Measurements from ENCODE around the gene DAD1. TPM values are rescaled to one million over a fixed set of nuclear protein-coding genes. Genes with fewer than 3 reads are reported as not detected.

Gene DAD1
- total RNA-seq, 5 donors from 2014 or later (not counting 1 experiment from before 2014, with no cell fraction given) = 80.9 to 127 (median 113) TPM

DNA sequence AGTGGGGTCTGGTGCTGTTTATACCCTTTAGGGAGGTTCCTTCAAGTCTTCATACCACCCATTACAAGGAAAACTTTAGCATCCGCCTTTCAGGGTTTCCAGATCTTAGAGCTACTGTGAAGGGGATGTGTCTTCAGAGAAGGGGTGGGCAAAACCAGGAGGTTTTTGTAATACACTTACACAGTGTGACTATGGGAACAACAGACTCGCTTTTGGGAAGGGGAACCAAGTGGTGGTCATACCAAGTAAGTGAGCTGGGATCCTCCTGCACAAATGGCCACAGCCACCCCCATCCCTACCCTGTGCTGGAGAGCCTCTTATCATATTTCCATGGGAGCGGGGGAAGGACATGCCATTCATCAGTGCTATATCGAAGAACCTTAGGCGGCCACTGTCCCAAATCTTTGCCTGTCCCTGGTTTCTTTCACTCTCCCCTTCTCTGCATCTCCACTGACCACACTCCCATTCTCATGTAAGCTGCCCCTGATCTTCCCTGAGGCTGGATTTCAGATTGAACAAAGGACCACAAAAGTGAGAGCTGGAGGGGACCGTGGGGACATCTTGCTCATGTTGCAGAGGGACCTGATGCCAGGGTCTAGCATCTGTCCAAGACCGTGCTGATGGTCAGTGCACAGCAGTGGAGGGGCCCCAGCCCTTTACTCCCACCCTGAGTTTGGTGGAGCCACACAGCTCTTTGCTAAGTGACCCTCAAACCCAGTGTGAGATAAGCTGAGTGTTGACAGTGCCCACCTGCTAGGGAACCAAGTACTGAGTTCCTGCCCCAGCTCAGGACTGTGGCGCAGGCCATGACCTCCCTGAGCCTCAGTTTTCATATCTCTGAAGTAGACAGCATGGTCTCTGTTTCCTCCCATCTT, 51.4 kb downstream of the DAD1 start:
- H3K4me1 ChIP-seq (ENCODE audit: control insufficient read depth in 1 of 2, extremely low read depth in 1 of 2, insufficient read depth in 2 of 2, low read length in 2 of 2) = peaks cover 86 to 92% of the 10 kb centered on the region in 2 experiments

DNA sequence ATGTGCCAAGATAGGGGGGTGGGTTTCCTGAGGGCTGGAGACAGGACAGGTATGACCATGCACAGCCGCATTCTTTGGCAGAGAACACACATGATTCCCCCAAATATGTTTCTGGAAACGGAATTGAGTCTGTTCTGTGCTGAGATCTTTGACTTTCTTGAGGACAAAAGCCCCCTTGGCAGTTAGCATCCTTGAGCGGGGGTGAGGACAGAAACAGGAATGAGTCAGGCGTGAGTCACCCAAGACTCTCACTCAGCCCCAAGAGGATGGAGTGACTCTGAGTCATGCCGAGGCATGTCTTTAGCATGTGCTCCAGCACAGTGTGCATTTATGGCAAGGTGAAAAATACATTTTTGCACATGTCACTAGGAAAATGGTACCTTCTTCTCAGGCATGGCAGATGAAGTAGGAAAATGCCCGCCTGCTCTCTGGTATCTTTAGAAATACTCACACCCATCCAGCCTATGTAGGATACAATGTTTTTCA, 52.1 kb downstream of the DAD1 start:
- no peaks in the 10 kb centered on the region for H3K9me3 ChIP-seq
- CTCF ChIA-PET = interaction anchor here in 1 of 2 donors (0.8 to 2.8 kb wide), 7 partner anchors 9 to 540 kb away, joined by 3 to 12 read pairs (median 3); no protein-coding TSS in a partner anchor
- no peaks in the 10 kb centered on the region for H3K27me3 Mint-ChIP-seq
- DNase-seq = peak in 29 of 35 experiments; percentile 41 to 86 (median 57)
- H3K9me3 Mint-ChIP-seq = no peaks in the 10 kb centered on the region
- peak; percentile 82 to 93 (median 92) for ATAC-seq (replicated peaks in 1 of 4)
- H3K36me3 Mint-ChIP-seq = peaks cover 86% of the 10 kb centered on the region
- POLR2A ChIA-PET = interaction anchor here (0.6 to 1.4 kb wide), 3 partner anchors 10 to 547 kb away, joined by 3 to 5 read pairs (median 4); no protein-coding TSS in a partner anchor
- H3K4me3 Mint-ChIP-seq = peak overlapping the region; percentile 77 to 86 (median 83)
- WGBS (ENCODE audit: insufficient coverage) = no CpG with 5 or more reads among the region's 6 CpGs
- peaks cover 95 to 96% (median 96%) of the 10 kb centered on the region in 3 donors for H3K4me1 Mint-ChIP-seq
- peaks cover 87 to 92% of the 10 kb centered on the region in 2 experiments for H3K4me1 ChIP-seq (ENCODE audit: control insufficient read depth in 1 of 2, extremely low read depth in 1 of 2, insufficient read depth in 2 of 2, low read length in 2 of 2)
- H3K27me3 ChIP-seq (replicated peaks in 1 of 2; ENCODE audit: control insufficient read depth in 2 of 2, extremely low read depth in 1 of 2, insufficient read depth in 2 of 2, low read length in 1 of 2) = no peaks in the 10 kb centered on the region
- H3K36me3 ChIP-seq (ENCODE audit: control insufficient read depth in 2 of 2, extremely low read depth in 1 of 2, insufficient read depth in 1 of 2, low read length in 1 of 2) = peaks cover 5 to 90% of the 10 kb centered on the region in 2 donors
- peak overlapping the region; percentile 98 to 99 for H3K27ac Mint-ChIP-seq
- H3K27ac ChIP-seq (ENCODE audit: low read length) = peak overlapping the region; percentile 88
- H3K4me3 ChIP-seq (ENCODE audit: control insufficient read depth in 1 of 2, extremely low read depth in 1 of 2, low read length in 1 of 2) = peak overlapping the region; percentile 38 to 42

More for the DNA sequence above, 51.4 kb downstream of the DAD1 start:
- H3K27ac Mint-ChIP-seq = peak overlapping the region; percentile 98 to 99
- POLR2A ChIA-PET = interaction anchor here (0.6 to 1.4 kb wide), 6 partner anchors 9 to 32 kb away, joined by 3 to 4 read pairs (median 4); no protein-coding TSS in a partner anchor
- no peaks in the 10 kb centered on the region for H3K27me3 Mint-ChIP-seq
- no peaks in the 10 kb centered on the region for H3K27me3 ChIP-seq (replicated peaks in 1 of 2; ENCODE audit: control insufficient read depth in 2 of 2, extremely low read depth in 1 of 2, insufficient read depth in 2 of 2, low read length in 1 of 2)
- peaks cover 87% of the 10 kb centered on the region for H3K36me3 Mint-ChIP-seq
- ATAC-seq (replicated peaks in 1 of 4) (peak in 2 of 4 experiments; percentile 20 to 25), DNase-seq (peak in 1 of 35 experiments; percentile 15)
- H3K9me3 Mint-ChIP-seq = no peaks in the 10 kb centered on the region
- peak overlapping the region; percentile 38 to 42 for H3K4me3 ChIP-seq (ENCODE audit: control insufficient read depth in 1 of 2, extremely low read depth in 1 of 2, low read length in 1 of 2)
- peak overlapping the region; percentile 77 to 86 (median 83) for H3K4me3 Mint-ChIP-seq
- peaks cover 95 to 96% (median 96%) of the 10 kb centered on the region in 3 donors for H3K4me1 Mint-ChIP-seq
- H3K27ac ChIP-seq (ENCODE audit: low read length) = peak overlapping the region; percentile 88
- CTCF ChIA-PET = interaction anchor here (0.5 to 2.8 kb wide), 11 partner anchors 9 to 547 kb away, joined by 3 to 12 read pairs (median 4); no protein-coding TSS in a partner anchor
- WGBS (ENCODE audit: insufficient coverage) = 40% methylated on average over 3 of the region's 8 CpGs
- peaks cover 5 to 90% of the 10 kb centered on the region in 2 donors for H3K36me3 ChIP-seq (ENCODE audit: control insufficient read depth in 2 of 2, extremely low read depth in 1 of 2, insufficient read depth in 1 of 2, low read length in 1 of 2)
- H3K9me3 ChIP-seq = no peaks in the 10 kb centered on the region

DNA sequence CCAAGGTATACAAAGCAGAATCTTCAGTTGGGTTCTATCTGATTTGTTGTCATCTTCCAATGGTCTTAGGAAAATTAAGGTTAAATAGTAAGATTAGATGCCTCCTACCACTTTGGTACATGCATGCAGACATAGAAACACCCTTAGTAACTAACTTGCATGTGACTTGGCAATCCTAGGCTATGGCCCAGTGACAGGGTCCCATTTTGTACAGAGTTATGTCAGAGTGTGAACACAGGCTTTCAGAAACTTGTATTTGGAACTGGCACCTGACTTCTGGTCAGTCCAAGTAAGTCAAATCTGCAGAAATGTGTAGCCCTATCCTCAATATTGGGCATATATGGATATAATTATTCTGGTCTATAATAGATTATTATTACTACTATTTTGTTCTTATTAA, 53.1 kb downstream of the DAD1 start:
- Mint-ChIP-seq H3K36me3 (peaks cover 86% of the 10 kb centered on the region), H3K27ac (peak overlapping the region; percentile 69 to 98), H3K4me3 (peak overlapping the region; percentile 41 to 86 (median 77)), H3K4me1 (peaks cover 95 to 96% (median 96%) of the 10 kb centered on the region in 3 donors), H3K9me3 (no peaks in the 10 kb centered on the region), H3K27me3 (no peaks in the 10 kb centered on the region)
- DNase-seq = no peak
- Histone ChIP-seq H3K27ac (ENCODE audit: low read length) (peak overlapping the region; percentile 88), H3K36me3 (ENCODE audit: control insufficient read depth in 2 of 2, extremely low read depth in 1 of 2, insufficient read depth in 1 of 2, low read length in 1 of 2) (peaks cover 5 to 90% of the 10 kb centered on the region in 2 donors), H3K4me3 (ENCODE audit: control insufficient read depth in 1 of 2, extremely low read depth in 1 of 2, low read length in 1 of 2) (peak overlapping the region in 1 of 2 donors; percentile 38), H3K4me1 (ENCODE audit: control insufficient read depth in 1 of 2, extremely low read depth in 1 of 2, insufficient read depth in 2 of 2, low read length in 2 of 2) (peaks cover 87 to 91% of the 10 kb centered on the region in 2 experiments), H3K27me3 (replicated peaks in 1 of 2; ENCODE audit: control insufficient read depth in 2 of 2, extremely low read depth in 1 of 2, insufficient read depth in 2 of 2, low read length in 1 of 2) (no peaks in the 10 kb centered on the region), H3K9me3 (no peaks in the 10 kb centered on the region)
- CTCF ChIA-PET = interaction anchor here in 1 of 2 donors (0.8 to 2.8 kb wide), 4 partner anchors 8 to 11 kb away, joined by 3 to 12 read pairs (median 3); no protein-coding TSS in a partner anchor
- POLR2A ChIA-PET = interaction anchor here in 1 of 2 donors (0.5 to 0.7 kb wide), 2 partner anchors 14 to 53 kb away, joined by 3 read pairs; partner anchors contain the start of gene DAD1
- no peak for ATAC-seq (replicated peaks in 1 of 4)

DNA sequence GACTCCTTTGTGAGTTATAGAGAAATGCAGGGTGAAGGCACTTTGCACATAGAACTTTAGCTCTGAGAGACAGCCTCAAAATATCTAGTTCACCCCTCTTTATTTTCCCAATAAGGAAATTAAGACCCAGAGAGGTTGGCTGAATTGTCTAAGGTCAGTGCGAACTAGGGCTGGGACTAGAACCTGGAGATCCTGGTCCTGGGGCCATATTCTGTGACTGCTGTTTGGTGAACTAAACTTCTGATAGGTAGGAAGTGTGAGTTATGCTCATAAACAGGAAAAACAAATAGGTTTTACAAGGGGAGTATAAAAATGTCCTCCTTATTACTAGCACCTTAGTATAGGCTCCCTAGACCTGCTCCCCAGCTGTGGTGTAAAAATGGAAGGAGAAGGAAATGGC, 53.9 kb downstream of the DAD1 start:
- ATAC-seq (replicated peaks in 1 of 4) (no peak), DNase-seq (no peak)
- Histone ChIP-seq H3K4me1 (ENCODE audit: control insufficient read depth in 1 of 2, extremely low read depth in 1 of 2, insufficient read depth in 2 of 2, low read length in 2 of 2) (peaks cover 87 to 91% of the 10 kb centered on the region in 2 experiments), H3K4me3 (ENCODE audit: control insufficient read depth in 1 of 2, extremely low read depth in 1 of 2, low read length in 1 of 2) (peak overlapping the region; percentile 17 to 38), H3K27ac (ENCODE audit: low read length) (peak overlapping the region; percentile 88), H3K36me3 (ENCODE audit: control insufficient read depth in 2 of 2, extremely low read depth in 1 of 2, insufficient read depth in 1 of 2, low read length in 1 of 2) (peaks cover 5 to 91% of the 10 kb centered on the region in 2 donors), H3K27me3 (replicated peaks in 1 of 2; ENCODE audit: control insufficient read depth in 2 of 2, extremely low read depth in 1 of 2, insufficient read depth in 2 of 2, low read length in 1 of 2) (no peaks in the 10 kb centered on the region), H3K9me3 (no peaks in the 10 kb centered on the region)
- Mint-ChIP-seq H3K27ac (peak overlapping the region; percentile 95 to 98), H3K36me3 (peaks cover 82% of the 10 kb centered on the region), H3K4me3 (peak overlapping the region; percentile 70 to 86 (median 77)), H3K4me1 (peaks cover 91 to 94% (median 93%) of the 10 kb centered on the region in 3 donors), H3K27me3 (no peaks in the 10 kb centered on the region), H3K9me3 (no peaks in the 10 kb centered on the region)
- ChIA-PET POLR2A (interaction anchor here in 1 of 2 donors (1.1 to 2.2 kb wide), 2 partner anchors 10 to 15 kb away, joined by 3 to 5 read pairs; no protein-coding TSS in a partner anchor), CTCF (no interaction called here)
- WGBS (ENCODE audit: insufficient coverage) = no CpG with 5 or more reads among the region's 1 CpG

DNA sequence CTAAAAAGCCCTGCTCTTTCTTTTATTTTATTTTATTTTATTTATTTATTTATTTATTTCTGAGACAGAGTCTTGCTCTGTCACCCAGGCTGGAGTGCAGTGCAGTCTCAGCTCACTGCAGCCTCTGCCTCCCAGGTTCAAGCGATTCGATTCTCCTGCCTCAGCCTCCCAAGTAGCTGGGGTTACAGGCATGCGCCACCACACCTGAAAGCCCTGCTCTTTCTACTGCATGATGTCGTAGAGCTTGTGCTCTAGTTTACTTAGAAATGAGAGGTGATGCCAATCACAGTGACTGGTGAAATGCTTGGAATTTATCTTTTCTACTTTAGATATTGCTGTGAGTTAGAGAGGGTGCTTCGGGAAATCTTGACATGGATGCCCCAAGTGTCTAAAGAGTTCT, 54.5 kb downstream of the DAD1 start:
- Mint-ChIP-seq H3K9me3 (no peaks in the 10 kb centered on the region), H3K27me3 (no peaks in the 10 kb centered on the region), H3K4me3 (peak overlapping the region; percentile 70 to 86 (median 77)), H3K27ac (peak overlapping the region; percentile 95 to 98), H3K4me1 (peaks cover 91 to 94% (median 93%) of the 10 kb centered on the region in 3 donors), H3K36me3 (peaks cover 82% of the 10 kb centered on the region)
- ChIA-PET POLR2A (interaction anchor here (1.1 to 2.2 kb wide), 3 partner anchors 8 to 15 kb away, joined by 3 to 5 read pairs (median 5); no protein-coding TSS in a partner anchor), CTCF (no interaction called here)
- ATAC-seq (replicated peaks in 1 of 4) (no peak), DNase-seq (no peak)
- Histone ChIP-seq H3K36me3 (ENCODE audit: control insufficient read depth in 2 of 2, extremely low read depth in 1 of 2, insufficient read depth in 1 of 2, low read length in 1 of 2) (peaks cover 5 to 91% of the 10 kb centered on the region in 2 donors), H3K27ac (ENCODE audit: low read length) (peak overlapping the region; percentile 88), H3K4me1 (ENCODE audit: control insufficient read depth in 1 of 2, extremely low read depth in 1 of 2, insufficient read depth in 2 of 2, low read length in 2 of 2) (peaks cover 85 to 92% of the 10 kb centered on the region in 2 experiments), H3K9me3 (no peaks in the 10 kb centered on the region), H3K4me3 (ENCODE audit: control insufficient read depth in 1 of 2, extremely low read depth in 1 of 2, low read length in 1 of 2) (peak overlapping the region in 1 of 2 donors; percentile 38), H3K27me3 (replicated peaks in 1 of 2; ENCODE audit: control insufficient read depth in 2 of 2, extremely low read depth in 1 of 2, insufficient read depth in 2 of 2, low read length in 1 of 2) (no peaks in the 10 kb centered on the region)
- no CpG with 5 or more reads among the region's 5 CpGs for WGBS (ENCODE audit: insufficient coverage)

Data from T-cell (primary cell).